ENCODE measurements around the gene PARD6B.
A peak's percentile ranks its signal among the peaks of the same experiment; 100 is the strongest.
"Not testable (repeated sequence)": the region's sequence is repeated elsewhere in the genome, so short reads cannot be mapped to it uniquely, and the experiment has no call there.

The PARD6B gene

GRCh38 chr20:50771419-50772080 is 40.2 kb downstream of the PARD6B start:
- DNase-seq (ENCODE audit: low read depth in 1 of 2, low spot score in 1 of 2) = not testable (repeated sequence)

GRCh38 chr20:50772420-50773185 is 41.2 kb downstream of the PARD6B start:
- DNase-seq (ENCODE audit: low read depth in 1 of 2, low spot score in 1 of 2) = no peak

DNA sequence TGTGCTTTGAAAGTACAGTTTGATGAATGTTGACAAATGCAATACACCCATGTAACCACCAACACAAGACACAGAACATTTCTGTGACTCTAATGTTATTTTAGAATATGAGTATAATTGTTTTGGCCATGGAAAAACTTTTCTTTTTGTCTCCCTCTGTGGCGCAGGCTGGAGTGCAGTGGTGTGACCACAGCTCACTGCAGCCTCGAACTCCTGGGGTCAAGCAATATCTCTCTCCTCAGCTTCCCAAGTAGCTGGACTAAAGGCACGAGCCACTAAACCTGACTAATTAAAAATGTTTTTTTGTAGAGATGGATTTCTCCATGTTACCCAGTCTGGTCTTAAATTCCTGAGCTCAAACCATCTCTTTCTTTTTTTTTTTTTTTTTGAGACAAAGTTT is 43.1 kb downstream of the PARD6B start:
- no peak for DNase-seq (ENCODE audit: low read depth in 1 of 2, low spot score in 1 of 2)

- DNase-seq (ENCODE audit: low read depth in 1 of 2, low spot score in 1 of 2) = no peak
Observed at GRCh38 chr20:50776122-50776817, 44.9 kb downstream of the PARD6B start.

DNA sequence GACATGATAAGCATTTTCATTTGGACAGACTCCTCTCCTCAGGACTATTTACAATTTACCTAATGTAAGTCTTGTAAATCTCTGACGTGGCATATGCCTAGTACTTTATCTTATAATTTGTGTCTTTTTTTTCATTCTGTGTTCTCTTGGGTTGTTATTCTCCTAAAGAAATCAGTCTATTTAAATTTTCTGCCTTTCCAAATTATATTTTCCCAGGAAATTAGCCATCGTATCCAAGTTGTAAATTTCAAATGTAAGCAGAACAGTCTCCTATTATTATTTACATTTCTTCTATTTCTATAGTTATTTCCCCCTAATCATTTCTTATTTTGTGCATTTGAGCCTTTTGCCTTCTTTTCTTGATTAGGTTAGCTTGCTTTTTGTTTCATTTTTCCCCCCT is 46.0 kb downstream of the PARD6B start:
- DNase-seq (ENCODE audit: low read depth in 1 of 2, low spot score in 1 of 2) = no peak

DNA sequence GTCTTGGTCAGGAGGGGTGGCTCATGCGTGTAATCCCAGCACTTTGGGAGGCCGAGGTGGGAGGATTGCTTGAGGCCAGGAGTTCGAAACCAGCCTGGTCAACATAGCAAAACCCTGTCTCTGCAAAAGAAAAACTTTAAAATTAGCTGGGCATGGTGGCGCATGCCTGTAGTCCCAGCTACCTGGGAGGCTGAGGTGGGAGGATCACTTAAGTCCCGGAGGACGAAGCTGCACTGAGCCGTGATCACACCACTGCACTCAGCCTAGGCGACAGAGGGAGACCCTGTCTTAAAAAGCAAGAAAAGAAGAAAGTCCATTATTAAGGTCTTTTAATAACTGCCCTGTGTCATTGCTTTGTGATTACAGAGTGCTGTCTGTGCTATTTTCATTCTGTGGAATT is 47.6 kb downstream of the PARD6B start:
- not testable (repeated sequence) for DNase-seq (ENCODE audit: low read depth in 1 of 2, low spot score in 1 of 2)

DNA sequence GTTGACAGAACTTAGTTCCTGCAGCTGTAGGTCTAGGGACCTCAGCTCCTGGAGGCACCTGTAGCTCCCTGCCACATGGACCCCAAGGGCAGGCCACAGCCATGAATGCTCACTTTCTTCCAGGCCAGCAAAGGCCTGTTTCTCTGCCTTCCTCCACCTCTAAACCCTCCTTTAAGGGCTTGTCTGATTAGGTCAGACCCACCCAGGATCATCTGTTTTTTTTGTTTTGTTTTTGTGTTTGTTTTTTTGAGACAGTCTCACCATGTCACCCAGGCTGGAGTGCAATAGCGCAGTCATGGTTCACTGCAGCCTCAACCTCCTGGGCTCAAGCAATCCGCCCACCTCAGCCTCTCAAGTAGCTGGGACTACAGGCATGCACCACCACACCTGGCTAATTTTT is 52.0 kb downstream of the PARD6B start:
- no peak for DNase-seq (ENCODE audit: low read depth in 1 of 2, low spot score in 1 of 2)

DNA sequence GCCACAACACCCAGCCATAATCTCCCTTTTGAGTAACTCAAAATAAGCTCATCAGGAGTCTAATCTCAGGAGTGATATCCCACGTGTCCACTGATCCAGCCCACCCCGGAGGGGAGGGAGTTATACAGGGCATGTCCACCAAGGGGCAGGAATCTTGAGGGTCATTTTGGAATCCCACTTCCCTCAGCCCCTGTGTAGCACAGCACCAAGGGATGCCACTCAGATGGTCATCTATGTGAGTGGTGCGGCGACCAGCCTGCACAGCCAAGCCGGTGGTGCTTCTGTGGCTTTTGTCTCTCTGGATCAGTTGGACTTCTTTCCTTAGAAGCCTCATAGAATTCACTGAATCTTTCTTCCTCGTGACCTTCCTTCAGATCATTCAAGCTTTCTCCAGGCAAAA is 52.5 kb downstream of the PARD6B start:
- no peak for DNase-seq (ENCODE audit: low read depth in 1 of 2, low spot score in 1 of 2)

DNA sequence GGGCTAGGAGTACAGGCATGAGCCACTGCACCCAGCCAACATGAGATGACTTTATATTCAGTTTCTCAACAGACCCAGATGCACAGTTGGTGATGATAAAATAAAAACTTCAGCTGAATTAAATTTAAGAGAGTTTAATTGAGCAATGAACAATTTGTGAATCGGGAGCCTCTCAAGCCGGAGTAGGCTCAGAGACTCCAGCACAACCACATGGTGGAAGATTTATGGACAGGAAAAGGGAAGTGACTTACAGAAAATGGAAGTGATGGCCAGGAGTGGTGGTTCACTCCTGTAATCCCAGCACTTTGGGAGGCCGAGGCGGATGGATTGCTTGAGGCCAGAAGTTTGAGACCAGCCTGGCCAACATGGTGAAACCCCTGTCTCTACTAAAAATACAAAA is 53.1 kb downstream of the PARD6B start:
- no peak for DNase-seq (ENCODE audit: low read depth in 1 of 2, low spot score in 1 of 2)

DNA sequence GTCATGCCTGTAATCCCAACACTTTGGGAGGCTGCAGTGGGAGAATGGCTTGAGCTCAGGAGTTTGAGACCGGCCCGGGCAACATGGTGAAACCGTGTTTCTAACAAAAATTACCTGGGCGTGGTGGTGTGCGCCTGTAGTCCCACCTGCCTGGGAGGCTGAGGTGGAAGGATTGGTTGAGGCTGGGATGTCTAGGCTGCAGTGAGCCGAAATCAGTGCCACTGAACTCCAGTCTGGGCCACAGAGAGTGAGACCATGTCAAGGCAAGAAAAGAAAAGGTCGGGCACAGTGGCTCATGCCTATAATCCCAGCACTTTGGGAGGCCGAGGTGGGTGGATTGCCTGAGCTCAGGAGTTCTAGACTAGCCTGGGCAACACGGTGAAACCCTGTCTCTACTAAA is 55.3 kb downstream of the PARD6B start:
- no peak for DNase-seq (ENCODE audit: low read depth in 1 of 2, low spot score in 1 of 2)

- DNase-seq (ENCODE audit: low read depth in 1 of 2, low spot score in 1 of 2) = no peak
Observed at GRCh38 chr20:50787181-50787580, 55.8 kb downstream of the PARD6B start.

- no peak for DNase-seq (ENCODE audit: low read depth in 1 of 2, low spot score in 1 of 2)
Observed at GRCh38 chr20:50788045-50788991, 56.9 kb downstream of the PARD6B start.

GRCh38 chr20:50789968-50790650 is 58.7 kb downstream of the PARD6B start:
- no peak for DNase-seq (ENCODE audit: low read depth in 1 of 2, low spot score in 1 of 2)

DNA sequence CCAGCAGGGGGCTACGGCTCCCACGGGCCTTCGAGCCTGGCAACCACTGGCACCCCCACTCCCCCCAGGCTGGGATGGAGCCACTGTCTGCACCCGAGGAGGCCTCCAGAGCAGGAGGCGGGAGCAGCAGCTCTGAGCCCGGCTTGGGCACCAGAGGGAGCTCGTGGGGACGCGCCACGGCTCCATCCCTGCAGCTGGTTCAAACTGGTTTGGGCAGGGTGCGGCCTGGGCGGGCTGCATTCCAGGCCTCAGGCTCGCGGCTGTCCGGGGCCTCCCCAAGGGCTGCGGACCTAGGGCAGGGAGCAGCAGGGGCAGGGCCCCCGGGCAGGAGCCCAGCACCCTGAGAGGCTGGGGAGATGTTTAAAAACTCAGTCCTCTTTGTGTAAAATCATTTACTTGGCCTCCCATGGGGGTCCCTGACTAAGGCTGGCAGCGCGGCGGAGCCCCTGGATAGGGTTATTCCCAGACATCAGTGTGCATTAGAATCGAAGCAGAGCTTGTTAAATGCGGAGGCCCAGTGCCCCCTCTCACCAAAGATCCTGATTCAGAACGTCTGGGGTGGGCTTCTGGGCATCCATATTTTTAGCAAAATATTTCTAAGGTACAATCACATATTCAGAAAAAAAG is 59.4 kb downstream of the PARD6B start:
- peak; percentile 60 to 72 for DNase-seq (ENCODE audit: low read depth in 1 of 2, low spot score in 1 of 2)

GRCh38 chr20:50792708-50793574 is 61.6 kb downstream of the PARD6B start:
- DNase-seq (ENCODE audit: low read depth in 1 of 2, low spot score in 1 of 2) = no peak

DNA sequence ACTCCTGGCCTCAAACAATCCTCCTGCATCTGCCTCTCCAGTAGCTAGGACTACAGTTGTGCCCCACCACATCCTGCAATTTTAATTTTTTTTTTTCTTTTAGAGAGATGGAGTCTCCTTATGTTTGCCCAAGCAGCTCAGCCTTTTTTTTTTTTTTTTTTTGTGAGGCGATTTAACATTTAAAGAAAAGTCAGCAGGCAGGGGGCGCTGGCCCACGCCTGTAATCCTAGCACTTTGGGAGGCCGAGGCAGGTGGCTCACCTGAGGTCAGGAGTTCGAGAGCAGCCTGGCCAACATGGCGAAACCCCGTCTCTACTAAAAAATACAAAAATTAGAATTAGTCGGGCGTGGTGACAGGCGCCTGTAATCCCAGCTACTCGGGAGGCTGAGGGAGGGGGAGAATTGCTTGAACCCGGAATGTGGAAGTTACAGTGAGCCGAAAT is 62.2 kb downstream of the PARD6B start:
- DNase-seq (ENCODE audit: low read depth in 1 of 2, low spot score in 1 of 2) = not testable (repeated sequence)

- no peak for DNase-seq (ENCODE audit: low read depth in 1 of 2, low spot score in 1 of 2)
Observed at GRCh38 chr20:50794181-50794845, 62.9 kb downstream of the PARD6B start.

DNA sequence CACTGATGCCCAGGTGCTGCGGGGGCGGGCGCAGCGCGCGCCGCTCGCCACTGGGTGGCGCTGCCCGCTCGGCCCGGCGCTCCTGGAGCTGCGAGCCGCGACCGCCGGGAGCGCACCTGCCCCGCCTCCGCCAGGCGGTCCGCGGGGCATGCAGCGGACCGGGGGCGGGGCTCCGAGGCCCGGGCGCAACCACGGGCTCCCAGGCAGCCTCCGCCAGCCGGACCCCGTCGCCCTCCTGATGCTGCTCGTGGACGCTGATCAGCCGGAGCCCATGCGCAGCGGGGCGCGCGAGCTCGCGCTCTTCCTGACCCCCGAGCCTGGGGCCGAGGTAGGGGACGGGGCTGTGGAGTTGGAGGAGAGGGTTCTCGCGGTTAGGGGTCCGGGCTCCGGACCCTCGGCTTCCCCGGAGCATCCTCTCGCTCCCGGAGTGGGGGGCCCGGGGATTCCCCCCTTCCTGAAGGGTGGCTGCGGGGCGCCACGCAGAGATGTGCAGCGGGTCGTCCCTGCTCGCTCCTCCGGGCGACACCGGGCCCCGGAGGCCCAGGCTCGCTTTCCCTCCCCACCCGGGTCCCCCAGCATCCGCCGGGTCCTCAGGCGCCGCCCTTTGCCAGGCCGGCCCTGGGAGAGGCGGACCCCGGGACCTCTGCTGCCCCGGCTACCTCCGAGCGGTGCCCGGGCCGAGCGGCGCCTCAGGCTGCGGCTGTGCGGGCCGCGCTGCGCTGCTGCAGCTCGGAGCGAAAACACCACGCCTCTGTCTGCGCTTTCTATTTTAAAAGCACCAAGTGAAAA is 63.7 kb downstream of the PARD6B start, which contains the start of gene BCAS4:
Gene BCAS4, plus strand, starts transcription at position 216 of the 789 bp plus-strand sequence. Its CDS starts 23 bp downstream, at position 239.
- DNase-seq (ENCODE audit: low read depth in 1 of 2, low spot score in 1 of 2) = peak; percentile 76 to 83
